ENCODE measurements around the gene TMEM258. TPM values are rescaled to one million over a fixed set of nuclear protein-coding genes. Genes with fewer than 3 reads are reported as not detected.
A peak's percentile ranks its signal among the peaks of the same experiment; 100 is the strongest.

TMEM258 gene
- total RNA-seq, 1 experiment from 2014 or later, result 201 TPM

- Histone ChIP-seq H3K79me2 (ENCODE audit: insufficient read depth, low read length) (no peaks in the 10 kb centered on the region; the same call in 1 of the 2 replicates), H3K14ac (ENCODE audit: insufficient read depth, low read length) (no peak overlapping the region), H2BK5ac (ENCODE audit: insufficient read length, low read length) (no peak overlapping the region), H4K8ac (replicated peaks; ENCODE audit: insufficient read length, low read depth, low read length) (no peak overlapping the region), H2BK120ac (ENCODE audit: low read depth, low read length, poor library complexity, severe bottlenecking) (no peak overlapping the region), H3K79me1 (ENCODE audit: insufficient read depth, low read depth, low read length, poor library complexity, severe bottlenecking) (peaks cover 2% of the 10 kb centered on the region), H2AK5ac (ENCODE audit: insufficient read length, low read length) (no peak overlapping the region), H3T11ph (ENCODE audit: low read length) (no peak overlapping the region), H2BK20ac (ENCODE audit: low read depth, low read length, poor library complexity, severe bottlenecking) (no peak overlapping the region), H3K4ac (ENCODE audit: low read depth, low read length) (no peak overlapping the region), H3K23me2 (ENCODE audit: insufficient read length, low read depth, low read length, poor library complexity, severe bottlenecking) (no peaks in the 10 kb centered on the region), H3K56ac (ENCODE audit: insufficient read length, low read depth, low read length) (no peak overlapping the region), H4K91ac (ENCODE audit: insufficient read length, low read depth, low read length) (no peak overlapping the region), H2AFZ (ENCODE audit: low read length) (no peak overlapping the region), H3K27me3 (ENCODE audit: insufficient read depth, low read length) (no peaks in the 10 kb centered on the region), H3K18ac (ENCODE audit: insufficient read length, low read depth, low read length) (no peak overlapping the region), H3K9me3 (ENCODE audit: control insufficient read depth, low read depth, low read length) (no peaks in the 10 kb centered on the region), H3K23ac (ENCODE audit: insufficient read length, low read depth, low read length) (no peak overlapping the region), H2BK15ac (ENCODE audit: low read depth, low read length) (no peak overlapping the region), H2BK12ac (ENCODE audit: insufficient read length, low read depth, low read length) (no peak overlapping the region), H3K9ac (ENCODE audit: extremely low read depth, insufficient read length, low read length) (no peak overlapping the region), H4K20me1 (ENCODE audit: control insufficient read depth, insufficient read depth, insufficient read length) (peaks cover 3% of the 10 kb centered on the region), H3K4me2 (ENCODE audit: insufficient read depth, insufficient read length, low read length) (no peak overlapping the region), H4K5ac (ENCODE audit: insufficient read length, low read depth, low read length) (no peak overlapping the region), H3K27ac (ENCODE audit: insufficient read length, low read depth, low read length) (no peak overlapping the region), H3K4me1 (ENCODE audit: insufficient read depth, low read length) (peaks cover 6% of the 10 kb centered on the region; the same call in 1 of the 2 replicates)
- H3K4me3 Mint-ChIP-seq, result no peak overlapping the region
- WGBS (ENCODE audit: extremely low coverage, insufficient read length, low lambda C conversion rate), result no CpG with 5 or more reads among the region's 5 CpGs
- TF ChIP-seq, protein P1, sequence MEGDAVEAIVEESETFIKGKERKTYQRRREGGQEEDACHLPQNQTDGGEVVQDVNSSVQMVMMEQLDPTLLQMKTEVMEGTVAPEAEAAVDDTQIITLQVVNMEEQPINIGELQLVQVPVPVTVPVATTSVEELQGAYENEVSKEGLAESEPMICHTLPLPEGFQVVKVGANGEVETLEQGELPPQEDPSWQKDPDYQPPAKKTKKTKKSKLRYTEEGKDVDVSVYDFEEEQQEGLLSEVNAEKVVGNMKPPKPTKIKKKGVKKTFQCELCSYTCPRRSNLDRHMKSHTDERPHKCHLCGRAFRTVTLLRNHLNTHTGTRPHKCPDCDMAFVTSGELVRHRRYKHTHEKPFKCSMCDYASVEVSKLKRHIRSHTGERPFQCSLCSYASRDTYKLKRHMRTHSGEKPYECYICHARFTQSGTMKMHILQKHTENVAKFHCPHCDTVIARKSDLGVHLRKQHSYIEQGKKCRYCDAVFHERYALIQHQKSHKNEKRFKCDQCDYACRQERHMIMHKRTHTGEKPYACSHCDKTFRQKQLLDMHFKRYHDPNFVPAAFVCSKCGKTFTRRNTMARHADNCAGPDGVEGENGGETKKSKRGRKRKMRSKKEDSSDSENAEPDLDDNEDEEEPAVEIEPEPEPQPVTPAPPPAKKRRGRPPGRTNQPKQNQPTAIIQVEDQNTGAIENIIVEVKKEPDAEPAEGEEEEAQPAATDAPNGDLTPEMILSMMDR (conservative IDR thresholded peaks at IDR 0.05), result no peak
- no peaks in the 10 kb centered on the region for H3K27me3 Mint-ChIP-seq (ENCODE audit: low read depth)
- no peak for DNase-seq
- H3K9me3 Mint-ChIP-seq, result no peaks in the 10 kb centered on the region
- peaks cover 20 to 22% of the 10 kb centered on the region in 2 experiments for H3K4me1 Mint-ChIP-seq
- H3K36me3 Mint-ChIP-seq (ENCODE audit: insufficient read depth in 1 of 3, low read depth in 3 of 3), result peaks cover 57 to 76% (median 75%) of the 10 kb centered on the region in 3 experiments
- peak overlapping the region in 2 of 3 experiments; percentile 79 to 92; a peak in 4 of 7 replicates for H3K27ac Mint-ChIP-seq
These were observed 46.1 kb upstream of the TMEM258 start for GRCh38 chr11:61838501-61838900.
